HG03025 (cell line): ENCODE data around the gene STUM.

Experiments
- ATAC-seq: cut with Tn5 transposase; IDR thresholded peaks from one replicate; pipeline ENCODE4 v1.9.1; 2021; ENCODE audit warnings: mild to moderate bottlenecking, moderate library complexity; ENCODE audit not compliant: unreplicated experiment, low FRiP score

The STUM gene

DNA sequence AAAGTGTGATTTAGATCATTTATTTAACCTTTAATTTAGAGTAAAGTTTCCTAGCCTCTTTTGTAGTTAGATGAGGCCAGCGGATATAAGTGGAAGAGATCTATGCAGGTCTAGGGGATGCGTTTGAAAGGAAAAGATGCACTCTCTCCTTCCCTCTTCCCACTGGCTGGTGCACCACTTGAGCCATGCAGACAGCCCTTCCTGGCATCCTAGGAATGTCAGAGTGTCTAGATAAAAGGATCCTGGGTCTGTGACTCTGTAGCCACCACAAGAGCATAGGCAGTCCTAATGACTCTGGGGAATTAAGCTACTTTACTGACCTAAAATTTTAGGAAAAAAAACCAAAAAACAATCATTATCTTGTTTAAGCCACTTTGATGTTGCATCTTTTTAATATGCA, 16.0 kb upstream of the STUM start:
- no peak for ATAC-seq

GRCh38 chr1:226533220-226533619, 15.3 kb upstream of the STUM start:
- no peak for ATAC-seq

GRCh38 chr1:226534098-226534497, 14.5 kb upstream of the STUM start:
- ATAC-seq = no peak

GRCh38 chr1:226534645-226535044, 13.9 kb upstream of the STUM start:
- no peak for ATAC-seq

DNA sequence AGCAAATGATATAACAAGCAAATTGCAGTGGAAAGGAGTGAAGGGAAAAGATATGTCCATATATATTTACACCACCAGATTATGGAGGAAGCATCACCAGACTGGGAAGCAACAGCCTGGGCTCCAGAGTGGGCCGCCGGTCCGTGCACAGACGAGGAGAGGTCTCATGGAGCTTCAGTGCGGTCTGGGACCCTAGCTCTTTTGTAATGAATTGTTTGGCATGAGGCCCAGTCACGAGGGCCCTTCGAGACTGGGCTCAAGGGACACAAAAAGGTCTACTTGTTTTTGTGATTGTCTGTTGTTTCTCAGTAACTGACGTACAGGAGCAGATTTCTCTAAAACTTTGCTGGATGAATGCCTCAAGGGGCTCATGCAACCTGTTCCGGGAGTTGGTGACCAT, 12.9 kb upstream of the STUM start:
- no peak for ATAC-seq

- no peak for ATAC-seq
Measured at GRCh38 chr1:226541231-226541630, 7.3 kb upstream of the STUM start.

- ATAC-seq = no peak
Measured at GRCh38 chr1:226541631-226542622, 6.6 kb upstream of the STUM start.

DNA sequence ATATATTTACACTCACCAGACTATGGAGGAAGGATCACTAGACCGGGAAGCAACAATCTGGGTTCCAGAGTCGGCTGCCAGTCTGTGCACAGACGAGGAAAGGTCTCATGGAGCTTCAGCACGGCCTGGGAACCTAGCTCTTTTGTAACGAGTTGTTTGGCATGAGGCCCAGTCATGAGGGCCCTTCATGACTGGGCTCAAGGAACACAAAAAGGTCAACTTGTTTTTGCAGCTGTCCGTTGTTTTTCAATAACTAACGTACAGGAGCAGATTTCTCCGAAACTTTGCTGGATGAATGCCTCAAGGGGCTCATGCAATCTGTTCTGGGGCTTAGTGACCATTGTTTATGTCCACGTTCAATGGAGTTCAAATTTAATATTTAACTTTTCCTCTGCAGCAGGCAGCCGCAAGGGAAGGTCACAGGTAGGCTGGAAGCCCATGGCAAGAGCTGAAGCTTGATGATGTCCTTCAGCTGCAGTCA, 5.9 kb upstream of the STUM start:
- no peak for ATAC-seq

GRCh38 chr1:226545836-226546596, 2.5 kb upstream of the STUM start:
- no peak for ATAC-seq

- ATAC-seq = no peak
Measured at GRCh38 chr1:226546926-226547325, 1.6 kb upstream of the STUM start.

DNA sequence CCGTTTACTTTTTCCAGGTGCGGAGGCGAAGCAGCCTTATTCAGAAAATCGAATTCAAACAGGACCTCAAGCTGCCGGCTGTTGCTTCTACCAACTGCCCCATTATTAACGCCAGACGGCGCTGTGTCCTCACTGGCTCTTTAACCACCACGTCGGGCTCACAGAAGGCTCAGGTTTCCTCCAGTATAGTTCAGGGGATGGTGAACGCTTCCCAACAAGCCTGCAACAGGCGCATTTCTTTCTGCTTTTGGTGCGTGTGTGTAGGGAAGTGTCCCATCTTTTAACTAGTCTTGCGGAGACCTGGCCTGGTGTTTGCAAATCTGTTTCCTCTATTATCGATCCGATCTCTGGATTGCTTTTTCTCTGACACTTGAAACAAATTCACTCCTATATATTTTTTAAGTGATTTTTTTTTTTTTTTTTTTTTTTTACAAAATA, 791 bp upstream of the STUM start:
- peak; percentile 61 for ATAC-seq

DNA sequence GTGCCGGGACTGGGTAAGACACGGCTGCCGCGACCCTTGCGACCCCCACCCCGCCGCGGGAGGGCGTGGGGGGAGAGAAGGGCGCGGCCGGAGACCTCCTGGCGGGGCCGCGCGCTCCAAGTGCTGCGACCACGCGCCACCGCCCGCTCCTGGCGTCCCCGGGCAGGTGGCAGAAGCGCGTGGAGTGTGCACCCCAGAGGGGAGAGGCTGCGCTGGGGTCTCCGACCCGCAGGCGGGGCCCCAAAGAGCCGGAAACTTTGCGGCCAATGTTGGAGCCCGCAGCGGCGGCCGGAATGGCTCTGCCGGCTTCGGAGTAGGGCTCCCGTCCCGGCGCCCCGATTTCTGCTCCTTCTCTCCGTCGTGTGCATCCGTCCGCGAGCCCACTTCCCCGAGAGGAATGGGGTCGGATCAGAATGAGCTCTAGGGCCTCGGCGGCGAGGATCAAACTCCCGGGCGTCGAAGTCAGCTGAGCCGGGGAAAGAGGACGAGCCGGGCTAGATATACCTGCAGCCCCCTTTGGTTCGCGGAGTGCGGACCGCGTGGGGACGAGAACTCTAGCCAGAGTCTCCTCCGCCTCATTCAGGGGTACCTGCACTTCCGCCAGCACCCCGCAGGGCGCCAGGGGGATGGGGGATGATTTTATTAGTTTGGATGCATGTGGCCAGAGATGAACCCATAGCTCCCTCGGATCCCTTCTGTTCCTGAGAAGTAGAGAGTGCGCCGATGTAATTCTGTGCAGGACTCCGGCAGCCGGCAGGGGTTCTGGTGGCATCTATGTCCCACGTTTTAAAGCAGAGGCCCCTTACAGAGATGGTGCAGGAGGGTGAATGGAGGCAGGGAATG, 751 bp downstream of the STUM start:
- no peak for ATAC-seq

GRCh38 chr1:226549937-226550671, 1.5 kb downstream of the STUM start:
- ATAC-seq = no peak

- ATAC-seq = no peak
Measured at GRCh38 chr1:226550672-226551041, 2.1 kb downstream of the STUM start.

GRCh38 chr1:226551299-226551698, 2.7 kb downstream of the STUM start:
- no peak for ATAC-seq

GRCh38 chr1:226552061-226552460, 3.5 kb downstream of the STUM start:
- no peak for ATAC-seq

- ATAC-seq = no peak
Measured at GRCh38 chr1:226553266-226553923, 4.8 kb downstream of the STUM start.

DNA sequence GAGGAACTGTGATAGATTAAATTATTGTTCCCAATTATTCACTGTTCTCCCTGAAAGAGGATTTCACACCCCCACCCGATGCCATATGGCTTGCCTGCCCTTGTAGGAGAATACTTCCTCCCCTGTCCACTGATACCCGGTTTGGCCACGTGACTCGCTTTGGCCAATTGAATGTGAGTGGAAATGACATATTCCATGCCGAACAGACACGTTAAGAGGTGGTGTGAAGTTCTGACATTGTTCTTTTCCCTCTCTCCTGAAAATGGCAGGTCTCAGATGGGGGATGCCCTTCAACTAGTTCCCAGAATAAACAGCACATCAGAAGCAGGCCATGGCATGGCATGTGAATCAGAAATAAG, 5.3 kb downstream of the STUM start:
- ATAC-seq = no peak

DNA sequence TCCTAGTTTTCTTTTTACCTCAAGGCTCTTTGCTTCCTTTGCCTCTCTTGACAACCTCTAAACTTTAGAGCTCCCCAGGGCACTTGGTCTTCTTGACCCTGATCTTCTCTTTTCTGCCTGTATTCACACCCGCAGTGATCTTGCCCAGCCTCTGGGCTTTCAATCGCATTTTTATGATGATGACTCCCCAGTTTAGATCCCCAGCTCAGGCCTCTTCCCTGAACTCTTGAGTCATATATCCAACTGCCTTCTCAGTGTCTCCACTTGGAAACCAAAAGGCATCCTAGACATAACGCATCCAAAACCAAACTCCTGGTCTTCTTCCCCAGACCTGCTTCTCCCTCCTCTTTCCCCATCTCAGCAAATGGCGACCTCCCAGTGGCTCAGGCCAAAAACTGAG, 6.5 kb downstream of the STUM start:
- no peak for ATAC-seq
